Bladder microvascular endothelial cell (primary cell): Measurements from ENCODE around the gene HTD2. TPM values are rescaled to one million over a fixed set of nuclear protein-coding genes. Genes with fewer than 3 reads are reported as not detected.

Experiments
- total RNA-seq: library from RNA; depleted of rRNA; stranded (reverse); fragments of >200 nt; gene quantifications from 2 replicates; pipeline ENCODE4 v1.2.3, GENCODE V29; 2014

Gene HTD2
- 3.2 and 7.4 TPM in 2 replicates for total RNA-seq

DNA sequence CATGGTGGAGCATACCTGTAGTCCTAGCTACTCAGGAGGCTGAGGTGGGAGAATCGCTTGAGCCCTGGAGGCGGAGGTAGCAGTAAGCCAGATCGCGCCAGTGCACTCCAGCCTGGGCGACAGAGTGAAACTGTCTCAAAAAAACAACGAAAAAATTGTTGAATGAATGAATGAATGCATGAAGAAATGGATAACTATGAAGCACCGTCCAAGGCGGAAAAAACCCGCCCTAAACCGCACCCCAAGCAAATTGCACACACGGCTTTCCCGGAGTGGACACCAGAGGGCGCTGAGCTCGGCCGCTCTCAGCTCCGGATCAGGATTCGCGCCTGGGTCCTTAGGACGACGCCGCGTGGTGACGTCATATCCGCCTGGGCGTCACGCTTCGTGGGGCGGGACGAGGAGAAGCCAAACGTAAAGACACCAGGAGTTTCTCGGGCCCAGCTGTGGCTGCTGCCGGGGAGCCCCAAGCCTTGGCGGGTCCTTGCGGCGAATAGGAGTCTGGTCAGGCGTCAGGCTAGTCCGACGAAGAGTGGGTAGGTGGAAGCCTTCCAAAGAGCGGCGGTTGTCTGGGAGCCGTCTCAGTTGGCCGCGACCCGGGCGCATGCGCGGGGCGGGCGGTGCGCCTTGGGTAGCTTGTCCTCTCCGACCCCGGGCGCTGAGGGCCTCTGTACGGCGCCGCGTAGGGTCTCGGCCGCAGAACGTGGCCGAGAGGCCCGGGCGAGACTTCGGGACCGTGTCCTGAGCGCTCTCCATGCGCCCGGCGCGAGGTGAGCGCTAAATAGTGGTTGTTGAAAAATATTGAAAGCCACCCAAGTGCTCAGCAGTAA lies at the start of gene HTD2, which contains the start of gene RPP14:
TSS of gene HTD2 (plus strand) at position 639 of the 830 bp plus-strand sequence. CDS start 11,094 bp downstream, outside the sequence.
TSS of gene RPP14 (plus strand) at position 364 of the 830 bp plus-strand sequence. CDS start 4,085 bp downstream, outside the sequence.

DNA sequence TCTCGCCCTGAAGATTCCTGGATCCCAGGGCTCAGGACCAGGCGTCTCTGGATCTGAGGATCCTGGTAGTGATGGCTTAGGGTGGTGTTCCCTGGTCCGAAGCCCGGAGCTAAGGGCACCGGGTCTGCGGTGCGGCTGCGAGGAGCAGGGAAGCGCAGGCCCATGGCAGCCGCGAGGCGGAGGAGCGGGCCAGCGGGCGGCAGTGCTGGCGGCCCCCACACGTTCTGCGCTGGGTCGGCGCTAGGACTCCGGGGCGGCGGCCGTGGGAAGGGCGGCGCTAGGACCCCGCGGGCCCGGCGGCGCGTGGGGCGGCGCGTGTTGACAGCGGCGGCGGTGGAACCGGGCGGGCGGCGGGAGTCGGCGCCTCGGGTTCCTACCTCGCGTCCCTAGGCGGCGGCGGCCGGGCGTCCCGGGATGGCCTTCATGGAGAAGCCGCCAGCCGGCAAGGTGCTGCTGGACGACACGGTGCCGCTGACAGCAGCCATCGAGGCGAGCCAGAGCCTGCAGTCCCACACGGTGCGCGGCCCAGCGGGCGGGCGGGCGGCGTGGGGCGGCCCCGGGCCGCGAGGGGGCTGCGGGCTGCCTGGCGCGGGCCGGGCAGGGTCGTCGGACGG lies 26.4 kb downstream of the HTD2 start, which contains the start of gene PXK:
TSS of gene PXK (plus strand) at position 318 of the 614 bp plus-strand sequence. CDS start at position 415, 97 bp downstream.

Other genes starting within 250 kb of the HTD2 start
- gene DNASE1L3, start 95.5 kb upstream of the HTD2 start, total RNA-seq: 0.82 and 3.4 TPM in 2 replicates
- 13.3 and 16.2 TPM in 2 replicates for gene ABHD6, start 68.7 kb upstream of the HTD2 start, total RNA-seq
- gene RPP14, start 275 bp upstream of the HTD2 start, total RNA-seq: 8.9 and 17.4 TPM in 2 replicates
- 8.4 and 16.2 TPM in 2 replicates for gene PXK, start 26.4 kb downstream of the HTD2 start, total RNA-seq
- 61.0 and 82.4 TPM in 2 replicates for gene PDHB, start 127.3 kb downstream of the HTD2 start, total RNA-seq
- gene KCTD6, start 185.6 kb downstream of the HTD2 start, total RNA-seq: 4.4 and 8.7 TPM in 2 replicates
- gene ACOX2, start 230.7 kb downstream of the HTD2 start, total RNA-seq: 0.32 and 4.9 TPM in 2 replicates